HL-60/S4 (cell line): ENCODE measurements around the gene SGTA.

ENCODE experiments used
- in situ Hi-C: fragments of 300-500 bp; cut with MboI; formaldehyde crosslinking; loops from 2 replicates; pipeline ENCODE4 v1.14.3; 2022; ENCODE audit warnings: low sequenced_read_pairs

Gene SGTA

GRCh38 chr19:2756921-2757881 is 25.9 kb downstream of the SGTA start:
- in situ Hi-C loops, result no loop called here

- in situ Hi-C loops, result no loop called here
Measured at GRCh38 chr19:2756477-2756876, 26.6 kb downstream of the SGTA start.

- in situ Hi-C loops, result no loop called here
Measured at GRCh38 chr19:2755811-2756210, 27.3 kb downstream of the SGTA start.

GRCh38 chr19:2755448-2755705 is 27.7 kb downstream of the SGTA start:
- in situ Hi-C loops, result no loop called here

GRCh38 chr19:2754659-2755447 is 28.2 kb downstream of the SGTA start:
- in situ Hi-C loops, result no loop called here

- in situ Hi-C loops, result no loop called here
Measured at GRCh38 chr19:2751438-2751830, 31.6 kb downstream of the SGTA start.

GRCh38 chr19:2750808-2751437 is 32.1 kb downstream of the SGTA start:
- in situ Hi-C loops, result no loop called here

- in situ Hi-C loops, result loop anchor here (5.0 kb wide), 1 partner anchor 100 kb away; no protein-coding TSS in a partner anchor
Measured at GRCh38 chr19:2747349-2747748, 35.7 kb downstream of the SGTA start.

GRCh38 chr19:2744113-2744512 is 39.0 kb downstream of the SGTA start:
- in situ Hi-C loops, result no loop called here

GRCh38 chr19:2743099-2743498 is 40.0 kb downstream of the SGTA start:
- in situ Hi-C loops, result no loop called here

GRCh38 chr19:2740314-2740656 is 42.8 kb downstream of the SGTA start:
- in situ Hi-C loops, result no loop called here

GRCh38 chr19:2739602-2740313 is 43.3 kb downstream of the SGTA start, which contains the start of gene SLC39A3:
SLC39A3 (minus strand) TSS chr19:2740017; CDS start chr19:2737257, 2,760 bp downstream.
- in situ Hi-C loops, result no loop called here

- in situ Hi-C loops, result no loop called here
Measured at GRCh38 chr19:2736550-2737190, 46.4 kb downstream of the SGTA start.

- in situ Hi-C loops, result no loop called here
Measured at GRCh38 chr19:2735374-2735773, 47.7 kb downstream of the SGTA start.

GRCh38 chr19:2734589-2735288 is 48.3 kb downstream of the SGTA start:
- in situ Hi-C loops, result no loop called here

- in situ Hi-C loops, result no loop called here
Measured at GRCh38 chr19:2733930-2734588, 49.0 kb downstream of the SGTA start.

- in situ Hi-C loops, result no loop called here
Measured at GRCh38 chr19:2732883-2733282, 50.2 kb downstream of the SGTA start.

- in situ Hi-C loops, result no loop called here
Measured at GRCh38 chr19:2732157-2732725, 50.8 kb downstream of the SGTA start.
